Endothelial cell of umbilical vein (primary cell): ENCODE measurements around the gene CCDC32. TPM values are rescaled to one million over a fixed set of nuclear protein-coding genes. Genes with fewer than 3 reads are reported as not detected.

ENCODE experiments used
- BruUV-seq: library from RNA; stranded (reverse); fragments of 400-500 nt; replicated peaks from 2 replicates; lab custom pipeline; 2021; lab: Mats Ljungman, UMichigan
- CTCF ChIA-PET: fragments of 300-600, 350-600 bp; sonication (Branson Sonifier 250); formaldehyde crosslinking; loops from one replicate; lab custom pipeline; 2021; ENCODE audit warnings: antibody characterized with exemption, inconsistent platforms; lab: Charles Lee
- POLR2A ChIA-PET: fragments of 300-600, 350-600 bp; sonication (Branson Sonifier 250); formaldehyde crosslinking; loops from one replicate; lab custom pipeline; 2021; ENCODE audit warnings: antibody characterized with exemption, inconsistent platforms; lab: Charles Lee
- DNase-seq: peaks from one replicate; pipeline ENCODE4 v3.0.0-alpha.2; 2011; ENCODE audit warnings: low read depth, low spot score
- FAIRE-seq: peaks from 2 replicates; lab custom pipeline; 2011; peaks lifted over from hg19 to GRCh38; lab: Jason Lieb, UNC
- H2AFZ ChIP-seq: 2 replicates; pipeline ENCODE4 v1.6.0; 2012; ENCODE audit warnings: low read depth, low read length, control low read depth, inconsistent platforms
- H3K27ac ChIP-seq: 2 replicates; pipeline ENCODE4 v1.5.1; 2011; ENCODE audit warnings: low read depth, mild to moderate bottlenecking, control low read depth, low read length, moderate library complexity; ENCODE audit not compliant: insufficient read depth
- H3K27me3 ChIP-seq, 2 experiments: 2 replicates each; pipeline versions ENCODE4 v1.6.0 to v1.6.1; 2011; ENCODE audit warnings: low read length in 2 of 2, mixed read lengths in 1 of 2; ENCODE audit not compliant: control insufficient read depth in 2 of 2, insufficient read depth in 2 of 2
- H3K36me3 ChIP-seq, 2 experiments: 2 replicates in 1 of 2; 3 replicates in 1 of 2; pipeline ENCODE4 v1.5.1; 2011; ENCODE audit warnings: low read length in 2 of 2, mild to moderate bottlenecking in 1 of 2, moderate library complexity in 1 of 2; ENCODE audit not compliant: control insufficient read depth in 2 of 2, insufficient read depth in 2 of 2; ENCODE audit errors: extremely low read depth in 1 of 2
- H3K4me1 ChIP-seq: 3 replicates; pipeline ENCODE4 v1.5.1; 2011; ENCODE audit warnings: mild to moderate bottlenecking, low read length; ENCODE audit not compliant: control insufficient read depth, insufficient read depth; ENCODE audit errors: extremely low read depth
- H3K4me2 ChIP-seq: 2 replicates; pipeline ENCODE4 v1.6.1; 2011; ENCODE audit warnings: low read length, control low read depth, mixed read lengths; ENCODE audit not compliant: insufficient read depth
- H3K4me3 ChIP-seq, 3 experiments: fragments of 200-600 bp in 1 of 3; sonication (generic), shearing (Covaris generic) in 1 of 3; replicated peaks in 1 of 3; 2 replicates each; pipeline ENCODE4 v1.5.1; 2011 to 2016; ENCODE audit warnings: control low read depth in 3 of 3, low read length in 3 of 3, mild to moderate bottlenecking in 2 of 3, inconsistent platforms in 1 of 3, low read depth in 1 of 3, moderate library complexity in 1 of 3; ENCODE audit not compliant: insufficient read depth in 1 of 3
- H3K79me2 ChIP-seq: 2 replicates; pipeline ENCODE4 v1.6.0; 2012; ENCODE audit warnings: low read length, inconsistent platforms; ENCODE audit not compliant: control insufficient read depth, insufficient read depth
- H3K9ac ChIP-seq: replicated peaks from 2 replicates; pipeline ENCODE3; 2011; ENCODE audit warnings: low read length, control low read depth; ENCODE audit not compliant: insufficient read depth; ENCODE audit errors: extremely low read depth
- H3K9me1 ChIP-seq: replicated peaks from 3 replicates; pipeline ENCODE4 v1.6.0; 2011; ENCODE audit warnings: mild to moderate bottlenecking, low read length; ENCODE audit not compliant: control insufficient read depth, insufficient read depth; ENCODE audit errors: extremely low read depth
- H3K9me3 ChIP-seq: replicated peaks from 2 replicates; pipeline ENCODE4 v1.5.1; 2012; ENCODE audit warnings: low read length, inconsistent platforms; ENCODE audit not compliant: control insufficient read depth, insufficient read depth
- H4K20me1 ChIP-seq: replicated peaks from 2 replicates; pipeline ENCODE3; 2011; ENCODE audit warnings: mild to moderate bottlenecking, low read length; ENCODE audit not compliant: control insufficient read depth, insufficient read depth; ENCODE audit errors: extremely low read depth
- CTCF ChIP-seq, 2 donors: IDR thresholded peaks; 1 replicate in 1 of 2; 2 replicates in 1 of 2; pipeline ENCODE4 v1.5.1; 2011; ENCODE audit warnings: low read length in 2 of 2, mild to moderate bottlenecking in 2 of 2, moderate library complexity in 2 of 2, control low read depth in 1 of 2, inconsistent platforms in 1 of 2, low read depth in 1 of 2; ENCODE audit not compliant: insufficient read depth in 1 of 2; ENCODE audit errors: extremely low read depth in 1 of 2
- EZH2 ChIP-seq: IDR thresholded peaks from 2 replicates; pipeline ENCODE4 v1.6.1; 2012; ENCODE audit warnings: borderline replicate concordance, low read depth, mild to moderate bottlenecking, moderate library complexity, low read length, inconsistent platforms; ENCODE audit not compliant: severe bottlenecking
- FOS ChIP-seq: IDR thresholded peaks from 2 replicates; pipeline ENCODE4 v1.6.1; 2011; ENCODE audit warnings: mild to moderate bottlenecking, low read length, moderate library complexity, borderline replicate concordance; ENCODE audit not compliant: insufficient read depth
- GATA2 ChIP-seq: IDR thresholded peaks from 2 replicates; pipeline ENCODE4 v1.7.0; 2011; ENCODE audit warnings: low read depth, mild to moderate bottlenecking, moderate library complexity, mixed read lengths, low read length; ENCODE audit not compliant: insufficient read length, insufficient read depth
- JUN ChIP-seq: IDR thresholded peaks from 2 replicates; pipeline ENCODE4 v1.6.1; 2011; ENCODE audit warnings: borderline replicate concordance, low read depth; ENCODE audit not compliant: insufficient read length, insufficient read depth
- MAX ChIP-seq: IDR thresholded peaks from 2 replicates; pipeline ENCODE4 v1.6.1; 2011; ENCODE audit not compliant: insufficient read depth, insufficient read length
- MYC ChIP-seq: IDR thresholded peaks from one replicate; pipeline ENCODE4 v1.6.1; 2011; ENCODE audit warnings: mild to moderate bottlenecking, low read depth, low read length
- POLR2A ChIP-seq: IDR thresholded peaks from 2 replicates; pipeline ENCODE4 v1.6.1; 2012; ENCODE audit warnings: low read depth, mild to moderate bottlenecking, control low read depth, low read length
- POLR2AphosphoS5 ChIP-seq: IDR thresholded peaks from 2 replicates; pipeline ENCODE4 v1.6.1; 2012; ENCODE audit warnings: low read depth, mild to moderate bottlenecking, control low read depth, low read length, moderate library complexity; ENCODE audit not compliant: insufficient read depth
- dilution Hi-C: fragments of 300-500 bp; cut with MboI; formaldehyde crosslinking; loops from one replicate; pipeline ENCODE4 v1.15.0; 2019; ENCODE audit warnings: low sequenced_read_pairs; ENCODE audit not compliant: extremely low pct_ligation_motif_present
- intact Hi-C: fragments of 100-400 bp; cut with micrococcal nuclease; formaldehyde crosslinking; loops from one replicate; pipeline ENCODE4 v1.10.0; 2022
- polyA plus RNA-seq, 4 experiments: library from polyadenylated mRNA; depleted of rRNA in 3 of 4; stranded (reverse) in 3 of 4; unstranded in 1 of 4; fragments of >200 nt; gene quantifications; 2 replicates each; pipeline versions ENCODE4 v1.2.1 to v1.2.3, GENCODE V29; 2011 to 2012; ENCODE audit warnings: missing spikeins in 1 of 4
- total RNA-seq: library from RNA; stranded (reverse); gene quantifications from 2 replicates; pipeline ENCODE4 v1.2.3, GENCODE V29; 2021

Gene CCDC32
- total and polyA plus RNA-seq, 2 donors (not counting 3 experiments of a cell fraction or from before 2014, with no cell fraction given): 22.9 to 24.0 TPM

GRCh38 chr15:40516322-40516721, 48.5 kb downstream of the CCDC32 start:
- no peak for FAIRE-seq
- H3K4me2 ChIP-seq: no peak overlapping the region
- no peak overlapping the region for H3K4me3 ChIP-seq
- no peak for DNase-seq
- dilution Hi-C loops: no loop called here
- ChIA-PET POLR2A (interaction anchor here (0.9 kb wide), 1 partner anchor 339 kb away, joined by 3 read pairs; no protein-coding TSS in a partner anchor), CTCF (no interaction called here)
- no peaks in the 10 kb centered on the region for H3K9me1 ChIP-seq
- no peak overlapping the region for H2AFZ ChIP-seq
- no peaks in the 10 kb centered on the region for H3K4me1 ChIP-seq
- BruUV-seq: no TSS peak
- no peaks in the 10 kb centered on the region for H3K79me2 ChIP-seq
- no peaks in the 10 kb centered on the region for H3K9me3 ChIP-seq
- H3K27ac ChIP-seq: no peak overlapping the region
- intact Hi-C loops: no loop called here
- no peak for TF ChIP-seq GATA2
- no peak for TF ChIP-seq FOS
- no peak for TF ChIP-seq MYC
- no peak for TF ChIP-seq JUN
- TF ChIP-seq POLR2A: no peak
- TF ChIP-seq MAX: no peak
- no peak for TF ChIP-seq CTCF (IDR thresholded peaks at IDR 0.05; ENCODE audit: extremely low read depth in 1 of 2, insufficient read depth in 1 of 2, low read depth in 1 of 2, low read length in 2 of 2)
- no peak for TF ChIP-seq EZH2
- TF ChIP-seq POLR2AphosphoS5: no peak
- H3K27me3 ChIP-seq: no peaks in the 10 kb centered on the region
- H3K9ac ChIP-seq: no peak overlapping the region
- no peaks in the 10 kb centered on the region for H3K36me3 ChIP-seq
- no peaks in the 10 kb centered on the region for H4K20me1 ChIP-seq
